GM23338 (cell line): ENCODE data around the gene MAD1L1. TPM values are rescaled to one million over a fixed set of nuclear protein-coding genes. Genes with fewer than 3 reads are reported as not detected.

Experiments
- ATAC-seq: fragments of 200-7000 bp; cut with Tn5 transposase; 3 replicates; pipeline ENCODE4 v1.9.1; 2020
- DNase-seq: peaks from one replicate; pipeline ENCODE4 v3.0.0-alpha.2; 2015; ENCODE audit warnings: low spot score
- H2AFZ ChIP-seq: fragments of 200-600 bp; sonication (generic); 2 replicates; pipeline ENCODE4 v1.8.0; 2016; ENCODE audit warnings: antibody characterized with exemption, mild to moderate bottlenecking, moderate library complexity
- H3F3A ChIP-seq: fragments of 200-600 bp; sonication (generic); replicated peaks from 2 replicates; pipeline ENCODE4 v1.8.0; 2017; ENCODE audit warnings: antibody characterized with exemption, mixed run types, low read depth
- H3K27ac ChIP-seq: fragments of 200-600 bp; sonication (generic); 2 replicates; pipeline ENCODE4 v1.6.1; 2016; ENCODE audit warnings: low read depth
- H3K27me3 ChIP-seq: fragments of 200-600 bp; sonication (generic); 2 replicates; pipeline ENCODE4 v1.8.0; 2016; ENCODE audit warnings: mild to moderate bottlenecking, mixed run types, moderate library complexity; ENCODE audit not compliant: insufficient read depth
- H3K36me3 ChIP-seq: fragments of 200-600 bp; sonication (generic); 2 replicates; pipeline ENCODE4 v1.8.0; 2016; ENCODE audit warnings: mild to moderate bottlenecking; ENCODE audit not compliant: insufficient read depth
- H3K4me1 ChIP-seq: fragments of 200-600 bp; sonication (generic); 2 replicates; pipeline ENCODE4 v1.8.0; 2016; ENCODE audit warnings: mild to moderate bottlenecking, moderate library complexity; ENCODE audit not compliant: insufficient read depth
- H3K4me2 ChIP-seq: fragments of 200-600 bp; sonication (generic); 2 replicates; pipeline ENCODE4 v1.7.1; 2017; ENCODE audit warnings: mixed run types
- H3K4me3 ChIP-seq: fragments of 200-600 bp; sonication (generic); 2 replicates; pipeline ENCODE4 v1.6.1; 2016; ENCODE audit warnings: mixed run types
- H3K79me2 ChIP-seq: fragments of 200-600 bp; sonication (generic); replicated peaks from 2 replicates; pipeline ENCODE4 v1.8.0; 2017; ENCODE audit warnings: mild to moderate bottlenecking; ENCODE audit not compliant: insufficient read depth
- H3K9me2 ChIP-seq: fragments of 200-600 bp; sonication (generic); 2 replicates; pipeline ENCODE4 v1.8.0; 2017; ENCODE audit not compliant: insufficient read depth
- H4K20me1 ChIP-seq: fragments of 200-600 bp; sonication (generic); replicated peaks from 2 replicates; pipeline ENCODE4 v1.8.0; 2017; ENCODE audit warnings: mild to moderate bottlenecking; ENCODE audit not compliant: insufficient read depth
- H3K27ac Mint-ChIP-seq: 2 replicates; pipeline ENCODE4 v1.8.0; 2020; ENCODE audit warnings: inconsistent platforms, mild to moderate bottlenecking, moderate library complexity, mixed read lengths
- H3K27me3 Mint-ChIP-seq: 3 replicates; pipeline ENCODE4 v1.8.0; 2022; ENCODE audit warnings: low read depth, mild to moderate bottlenecking, moderate library complexity, mixed read lengths, inconsistent platforms; ENCODE audit not compliant: insufficient read depth, poor library complexity
- H3K36me3 Mint-ChIP-seq: 3 replicates; pipeline ENCODE4 v1.8.0; 2021; ENCODE audit warnings: low read depth, mild to moderate bottlenecking, inconsistent platforms, moderate library complexity, mixed read lengths
- H3K4me1 Mint-ChIP-seq: 3 replicates; pipeline ENCODE4 v1.8.0; 2020; ENCODE audit warnings: mild to moderate bottlenecking, inconsistent platforms, mixed read lengths
- H3K4me3 Mint-ChIP-seq: 3 replicates; pipeline ENCODE4 v1.8.0; 2021; ENCODE audit warnings: moderate library complexity, mild to moderate bottlenecking, inconsistent platforms, mixed read lengths
- H3K9me3 Mint-ChIP-seq: 3 replicates; pipeline ENCODE4 v1.8.0; 2020; ENCODE audit warnings: moderate library complexity, mild to moderate bottlenecking, inconsistent platforms, mixed read lengths
- ETS1 ChIP-seq: IDR thresholded peaks from 2 replicates; pipeline ENCODE4 v1.6.1; 2016; ENCODE audit warnings: antibody characterized with exemption
- EZH2 ChIP-seq: fragments of 200-600 bp; sonication (generic); IDR thresholded peaks from one replicate; pipeline ENCODE4 v1.8.0; 2017; ENCODE audit warnings: antibody characterized with exemption, mild to moderate bottlenecking, low read depth; ENCODE audit not compliant: unreplicated experiment
- EZH2phosphoT487 ChIP-seq: fragments of 200-600 bp; sonication (generic); IDR thresholded peaks from one replicate; pipeline ENCODE4 v1.8.1; 2018; ENCODE audit warnings: antibody characterized with exemption; ENCODE audit not compliant: unreplicated experiment
- JUNB ChIP-seq: IDR thresholded peaks from one replicate; pipeline ENCODE4 v1.6.1; 2016; ENCODE audit warnings: antibody characterized with exemption; ENCODE audit not compliant: unreplicated experiment
- NANOG ChIP-seq: IDR thresholded peaks from 2 replicates; pipeline ENCODE4 v1.6.1; 2016; ENCODE audit warnings: antibody characterized with exemption, borderline replicate concordance
- POLR2AphosphoS5 ChIP-seq: IDR thresholded peaks from 2 replicates; pipeline ENCODE4 v1.6.1; 2016; ENCODE audit warnings: antibody characterized with exemption, low read depth
- STAT1 ChIP-seq: IDR thresholded peaks from one replicate; pipeline ENCODE4 v1.6.1; 2016; ENCODE audit warnings: antibody characterized with exemption; ENCODE audit not compliant: unreplicated experiment
- ZNF114 ChIP-seq: fragments of 250-450 bp; sonication (Bioruptor Pico); IDR thresholded peaks from 2 replicates; pipeline ENCODE4 v1.5.0; 2020; ENCODE audit warnings: mild to moderate bottlenecking, moderate library complexity
- ZNF331 ChIP-seq: fragments of 250-450 bp; sonication (Bioruptor Pico); IDR thresholded peaks from 2 replicates; pipeline ENCODE4 v1.5.0; 2020; ENCODE audit warnings: low read depth, mild to moderate bottlenecking, moderate library complexity
- ZNF462 ChIP-seq: fragments of 250-450 bp; sonication (Bioruptor Pico); IDR thresholded peaks from 2 replicates; pipeline ENCODE4 v1.5.0; 2020; ENCODE audit warnings: mild to moderate bottlenecking, moderate library complexity
- polyA plus RNA-seq: library from polyadenylated mRNA; unstranded; fragments of >200 nt; fragmentation: Nextera tagmentation; extraction: Ambion mirVana; gene quantifications from 2 replicates; pipeline ENCODE4 v1.2.1, GENCODE V29; 2016
- total RNA-seq: library from RNA; depleted of rRNA; stranded (reverse); fragments of >200 nt; shearing (Covaris generic); gene quantifications from 2 replicates; pipeline ENCODE4 v1.2.3, GENCODE V29; 2014

MAD1L1 gene
- total and polyA plus RNA-seq, 2 experiments from 2014 or later = 40.3 to 59.3 TPM

GRCh38 chr7:2081526-2082135 lies 151.1 kb downstream of the MAD1L1 start:
- Histone ChIP-seq H3K27ac (0 out of 2 replicates have a peak overlapping the region, but pooled peaks have one; percentile 74), H2AFZ (no peak overlapping the region)

More at GRCh38 chr7:2081526-2082135, 151.1 kb downstream of the MAD1L1 start:
- Histone ChIP-seq H3K4me3 (no peak overlapping the region), H4K20me1 (no peaks in the 10 kb centered on the region; the same call in 1 of the 2 replicates), H3K9me2 (no peaks in the 10 kb centered on the region), H3F3A (no peaks in the 10 kb centered on the region), H3K36me3 (no peaks in the 10 kb centered on the region), H3K4me2 (no peak overlapping the region), H3K4me1 (no peaks in the 10 kb centered on the region), H3K79me2 (no peaks in the 10 kb centered on the region; the same call in 1 of the 2 replicates), H3K27me3 (no peaks in the 10 kb centered on the region)
- H3K36me3 Mint-ChIP-seq = peaks cover 13% of the 10 kb centered on the region
- ATAC-seq (no peak), DNase-seq (no peak)
- TF ChIP-seq NANOG (no peak), ZNF114 (CRISPR knock-in tag) (no peak), ZNF462 (CRISPR knock-in tag) (no peak), POLR2AphosphoS5 (no peak), JUNB (no peak), STAT1 (no peak), ETS1 (no peak), EZH2phosphoT487 (no peak), EZH2 (no peak), ZNF331 (CRISPR knock-in tag) (no peak)
- H3K27me3 Mint-ChIP-seq = peaks cover 12% of the 10 kb centered on the region
- peaks cover 22% of the 10 kb centered on the region for H3K4me1 Mint-ChIP-seq
- H3K27ac Mint-ChIP-seq = peak overlapping the region; percentile 78
- H3K9me3 Mint-ChIP-seq = no peaks in the 10 kb centered on the region
- H3K4me3 Mint-ChIP-seq = no peak overlapping the region
